ENCODE measurements around the gene FOXC2. TPM values are rescaled to one million over a fixed set of nuclear protein-coding genes. Genes with fewer than 3 reads are reported as not detected.

The FOXC2 gene
- 10 to 100 TPM; 54.5 to 60.7 TPM for total RNA-seq

GRCh38 chr16:86566601-86566965 is at the start of gene FOXC2:
Gene FOXC2, plus strand, starts transcription at chr16:86566829. Its CDS starts 507 bp downstream, at chr16:86567336.
- H3K27ac ChIP-seq: peak within 1 kb of the TSS; percentile 91 to 97
- peak; percentile 67 for ATAC-seq (ENCODE audit: insufficient number of reproducible peaks, low FRiP score, low read depth)
- no peaks in the 10 kb centered on the region for H3K9me3 ChIP-seq
- peak; percentile 85 for DNase-seq (ENCODE audit: low spot score)
- H3K27me3 ChIP-seq (replicated peaks; ENCODE audit: insufficient read depth): no peaks in the 10 kb centered on the region
- H3K36me3 ChIP-seq: no peaks in the 10 kb centered on the region
- no peaks in the 10 kb centered on the region for H3K4me1 ChIP-seq (ENCODE audit: control insufficient read depth in 1 of 2, low read depth in 2 of 2)
- no peak for TF ChIP-seq CTCF (IDR thresholded peaks at IDR 0.05)
- H3K4me3 ChIP-seq: peak within 1 kb of the TSS; percentile 94

- no peak for TF ChIP-seq CTCF (IDR thresholded peaks at IDR 0.05)
- Histone ChIP-seq H3K4me3 (no peak overlapping the region), H3K4me1 (ENCODE audit: control insufficient read depth in 1 of 2, low read depth in 2 of 2) (peaks cover 4 to 20% of the 10 kb centered on the region in 2 donors), H3K36me3 (no peaks in the 10 kb centered on the region), H3K27ac (no peak overlapping the region), H3K9me3 (no peaks in the 10 kb centered on the region), H3K27me3 (replicated peaks; ENCODE audit: insufficient read depth) (peaks cover 25% of the 10 kb centered on the region)
- DNase-seq (ENCODE audit: low spot score): no peak
- no peak for ATAC-seq (ENCODE audit: insufficient number of reproducible peaks, low FRiP score, low read depth)
These were observed 49.6 kb upstream of the FOXC2 start for GRCh38 chr16:86517033-86517432.

GRCh38 chr16:86517652-86518258 is 48.9 kb upstream of the FOXC2 start:
- Histone ChIP-seq H3K27ac (no peak overlapping the region), H3K4me3 (no peak overlapping the region)
- DNase-seq (ENCODE audit: low spot score): no peak

GRCh38 chr16:86519007-86519648 is 47.5 kb upstream of the FOXC2 start:
- TF ChIP-seq CTCF (IDR thresholded peaks at IDR 0.05): no peak
- Histone ChIP-seq H3K27ac (no peak overlapping the region), H3K4me1 (ENCODE audit: control insufficient read depth in 1 of 2, low read depth in 2 of 2) (peaks cover 4 to 20% of the 10 kb centered on the region in 2 donors)

More at GRCh38 chr16:86517652-86518258, 48.9 kb upstream of the FOXC2 start:
- peaks cover 25% of the 10 kb centered on the region for H3K27me3 ChIP-seq (replicated peaks; ENCODE audit: insufficient read depth)
- peak; percentile 63 for TF ChIP-seq CTCF (IDR thresholded peaks at IDR 0.05)
- no peak for ATAC-seq (ENCODE audit: insufficient number of reproducible peaks, low FRiP score, low read depth)
- no peaks in the 10 kb centered on the region for H3K36me3 ChIP-seq
- H3K9me3 ChIP-seq: no peaks in the 10 kb centered on the region
- H3K4me1 ChIP-seq (ENCODE audit: control insufficient read depth in 1 of 2, low read depth in 2 of 2): peaks cover 4 to 20% of the 10 kb centered on the region in 2 donors

GRCh38 chr16:86519649-86520316 is 46.8 kb upstream of the FOXC2 start:
- DNase-seq (ENCODE audit: low spot score) (no peak), ATAC-seq (ENCODE audit: insufficient number of reproducible peaks, low FRiP score, low read depth) (no peak)
- no peaks in the 10 kb centered on the region for H3K36me3 ChIP-seq
- TF ChIP-seq CTCF (IDR thresholded peaks at IDR 0.05): peak; percentile 89
- H3K4me3 ChIP-seq: peak overlapping the region; percentile 49
- H3K27me3 ChIP-seq (replicated peaks; ENCODE audit: insufficient read depth): peaks cover 25% of the 10 kb centered on the region
- peaks cover 4 to 20% of the 10 kb centered on the region in 2 donors for H3K4me1 ChIP-seq (ENCODE audit: control insufficient read depth in 1 of 2, low read depth in 2 of 2)
- H3K27ac ChIP-seq: no peak overlapping the region
- no peaks in the 10 kb centered on the region for H3K9me3 ChIP-seq

More at GRCh38 chr16:86519007-86519648, 47.5 kb upstream of the FOXC2 start:
- no peak for DNase-seq (ENCODE audit: low spot score)
- no peaks in the 10 kb centered on the region for H3K36me3 ChIP-seq
- H3K9me3 ChIP-seq: no peaks in the 10 kb centered on the region
- H3K4me3 ChIP-seq: no peak overlapping the region
- H3K27me3 ChIP-seq (replicated peaks; ENCODE audit: insufficient read depth): peaks cover 25% of the 10 kb centered on the region
- ATAC-seq (ENCODE audit: insufficient number of reproducible peaks, low FRiP score, low read depth): no peak

Data from thoracic aorta (tissue), 2 donors.